Cardiac ventricle fibroblast (primary cell): ENCODE data around the gene PRIM2. TPM values are rescaled to one million over a fixed set of nuclear protein-coding genes. Genes with fewer than 3 reads are reported as not detected.

ENCODE experiments used
- total RNA-seq: library from RNA; depleted of rRNA; stranded (reverse); fragments of >200 nt; gene quantifications from 2 replicates; pipeline ENCODE4 v1.2.3, GENCODE V29; 2015

PRIM2 gene, protein sequence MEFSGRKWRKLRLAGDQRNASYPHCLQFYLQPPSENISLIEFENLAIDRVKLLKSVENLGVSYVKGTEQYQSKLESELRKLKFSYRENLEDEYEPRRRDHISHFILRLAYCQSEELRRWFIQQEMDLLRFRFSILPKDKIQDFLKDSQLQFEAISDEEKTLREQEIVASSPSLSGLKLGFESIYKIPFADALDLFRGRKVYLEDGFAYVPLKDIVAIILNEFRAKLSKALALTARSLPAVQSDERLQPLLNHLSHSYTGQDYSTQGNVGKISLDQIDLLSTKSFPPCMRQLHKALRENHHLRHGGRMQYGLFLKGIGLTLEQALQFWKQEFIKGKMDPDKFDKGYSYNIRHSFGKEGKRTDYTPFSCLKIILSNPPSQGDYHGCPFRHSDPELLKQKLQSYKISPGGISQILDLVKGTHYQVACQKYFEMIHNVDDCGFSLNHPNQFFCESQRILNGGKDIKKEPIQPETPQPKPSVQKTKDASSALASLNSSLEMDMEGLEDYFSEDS
- total RNA-seq: 4.3 and 5.7 TPM in 2 replicates

DNA sequence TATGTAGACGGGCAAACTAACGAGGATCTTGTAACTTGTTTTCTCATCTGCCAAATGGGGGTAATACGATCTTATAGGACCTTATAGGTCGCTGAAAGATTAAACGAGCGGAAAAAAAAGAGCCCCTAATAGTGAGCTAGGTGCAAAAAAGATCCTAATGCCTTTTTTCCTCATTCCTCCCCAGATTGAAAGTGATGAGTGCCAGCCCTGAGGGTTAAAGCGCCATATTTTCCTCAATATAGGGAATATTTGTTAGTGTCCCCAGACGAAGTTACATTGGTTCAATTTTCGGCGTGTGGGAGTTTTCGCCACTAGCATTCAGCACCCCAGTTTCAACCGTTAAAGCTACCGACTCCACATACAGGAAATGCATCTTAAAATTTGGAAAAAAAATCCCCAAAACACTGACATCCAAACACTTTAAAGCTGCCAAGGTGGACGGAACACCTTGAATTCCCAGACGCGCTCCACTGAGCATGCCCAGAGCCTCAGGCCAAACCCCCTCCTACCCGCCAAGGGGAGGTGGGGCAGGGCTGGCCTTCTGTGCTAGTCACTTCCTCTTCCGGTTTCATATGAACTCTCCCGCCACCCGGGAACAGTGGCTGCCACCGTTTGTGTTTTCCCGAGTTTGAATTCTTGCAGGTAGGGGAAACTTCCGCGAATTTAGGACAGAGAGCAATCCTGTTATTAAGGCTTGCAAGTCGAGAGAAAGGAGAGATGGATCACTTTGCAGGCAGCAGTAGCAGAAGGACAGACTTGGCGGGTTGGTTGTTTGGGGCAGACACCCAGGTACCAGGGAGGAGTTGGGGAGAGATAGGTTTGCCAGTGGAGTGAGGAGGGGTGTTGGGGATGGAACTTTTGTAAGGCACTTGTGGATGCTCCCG is at the start of gene PRIM2:
TSS of gene PRIM2 (plus strand) at position 571 of the 884 bp plus-strand sequence. CDS start 816 bp downstream, outside the sequence.

Other genes with a start within 250 kb of the PRIM2 start
- 22.1 and 28.0 TPM in 2 replicates for gene ZNF451, start 227.4 kb upstream of the PRIM2 start, total RNA-seq
- gene BAG2, start 145.3 kb upstream of the PRIM2 start, total RNA-seq: 6.6 and 6.7 TPM in 2 replicates
- gene RAB23, start 95.3 kb upstream of the PRIM2 start, total RNA-seq: 11.9 and 14.1 TPM in 2 replicates